Measurements from ENCODE around the gene DPP8. TPM values are rescaled to one million over a fixed set of nuclear protein-coding genes. Genes with fewer than 3 reads are reported as not detected.

The DPP8 gene
- total and polyA plus RNA-seq, 2 donors from 2014 or later, result 8.2 to 38.6 TPM

GRCh38 chr15:65494076-65494475 lies 23.4 kb downstream of the DPP8 start:
- no peaks in the 10 kb centered on the region for H3K9me3 ChIP-seq (ENCODE audit: control insufficient read depth in 2 of 3, insufficient read depth in 1 of 3, low read length in 3 of 3)
- no peak overlapping the region for H3K9ac ChIP-seq (ENCODE audit: low read length in 3 of 3)
- TF ChIP-seq, protein P1, sequence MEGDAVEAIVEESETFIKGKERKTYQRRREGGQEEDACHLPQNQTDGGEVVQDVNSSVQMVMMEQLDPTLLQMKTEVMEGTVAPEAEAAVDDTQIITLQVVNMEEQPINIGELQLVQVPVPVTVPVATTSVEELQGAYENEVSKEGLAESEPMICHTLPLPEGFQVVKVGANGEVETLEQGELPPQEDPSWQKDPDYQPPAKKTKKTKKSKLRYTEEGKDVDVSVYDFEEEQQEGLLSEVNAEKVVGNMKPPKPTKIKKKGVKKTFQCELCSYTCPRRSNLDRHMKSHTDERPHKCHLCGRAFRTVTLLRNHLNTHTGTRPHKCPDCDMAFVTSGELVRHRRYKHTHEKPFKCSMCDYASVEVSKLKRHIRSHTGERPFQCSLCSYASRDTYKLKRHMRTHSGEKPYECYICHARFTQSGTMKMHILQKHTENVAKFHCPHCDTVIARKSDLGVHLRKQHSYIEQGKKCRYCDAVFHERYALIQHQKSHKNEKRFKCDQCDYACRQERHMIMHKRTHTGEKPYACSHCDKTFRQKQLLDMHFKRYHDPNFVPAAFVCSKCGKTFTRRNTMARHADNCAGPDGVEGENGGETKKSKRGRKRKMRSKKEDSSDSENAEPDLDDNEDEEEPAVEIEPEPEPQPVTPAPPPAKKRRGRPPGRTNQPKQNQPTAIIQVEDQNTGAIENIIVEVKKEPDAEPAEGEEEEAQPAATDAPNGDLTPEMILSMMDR (IDR thresholded peaks at IDR 0.05; ENCODE audit: borderline replicate concordance, extremely low read depth, insufficient read depth), result no peak
- DNase-seq (peak in 3 of 5 donors; percentile 37 to 67 (median 49)), FAIRE-seq (no peak)
- no peak overlapping the region for H3K27ac ChIP-seq (ENCODE audit: low read depth in 2 of 2, low read length in 2 of 2)
- peaks cover 0 to 15% (median 2%) of the 10 kb centered on the region in 3 donors for H3K36me3 ChIP-seq (ENCODE audit: control insufficient read depth in 2 of 3, insufficient read depth in 3 of 3, low read length in 3 of 3)
- H3K27me3 ChIP-seq (ENCODE audit: control insufficient read depth, insufficient read depth, low read length), result no peaks in the 10 kb centered on the region
- intact Hi-C loops (cut with DNase I), result no loop called here
- H3K4me1 ChIP-seq (ENCODE audit: control insufficient read depth in 2 of 3, insufficient read depth in 2 of 3, low read depth in 1 of 3, low read length in 3 of 3), result no peaks in the 10 kb centered on the region
- no peak overlapping the region for H3K4me3 ChIP-seq (ENCODE audit: low read length in 3 of 3)

GRCh38 chr15:65484876-65485275 lies 32.6 kb downstream of the DPP8 start:
- Histone ChIP-seq H3K36me3 (ENCODE audit: control insufficient read depth in 2 of 3, insufficient read depth in 3 of 3, low read length in 3 of 3) (peaks cover 0 to 22% (median 7%) of the 10 kb centered on the region in 3 donors), H3K4me3 (ENCODE audit: low read length in 3 of 3) (no peak overlapping the region), H3K27ac (ENCODE audit: low read depth in 2 of 2, low read length in 2 of 2) (no peak overlapping the region), H3K9me3 (ENCODE audit: control insufficient read depth in 2 of 3, insufficient read depth in 1 of 3, low read length in 3 of 3) (no peaks in the 10 kb centered on the region), H3K4me1 (ENCODE audit: control insufficient read depth in 2 of 3, insufficient read depth in 2 of 3, low read depth in 1 of 3, low read length in 3 of 3) (no peaks in the 10 kb centered on the region), H3K9ac (ENCODE audit: low read length in 3 of 3) (no peak overlapping the region), H3K27me3 (ENCODE audit: control insufficient read depth, insufficient read depth, low read length) (no peaks in the 10 kb centered on the region)
- TF ChIP-seq, protein P1 (IDR thresholded peaks at IDR 0.05; ENCODE audit: borderline replicate concordance, extremely low read depth, insufficient read depth), result no peak
- no peak for DNase-seq
- no peak for FAIRE-seq
- intact Hi-C loops (cut with DNase I), result no loop called here

DNA sequence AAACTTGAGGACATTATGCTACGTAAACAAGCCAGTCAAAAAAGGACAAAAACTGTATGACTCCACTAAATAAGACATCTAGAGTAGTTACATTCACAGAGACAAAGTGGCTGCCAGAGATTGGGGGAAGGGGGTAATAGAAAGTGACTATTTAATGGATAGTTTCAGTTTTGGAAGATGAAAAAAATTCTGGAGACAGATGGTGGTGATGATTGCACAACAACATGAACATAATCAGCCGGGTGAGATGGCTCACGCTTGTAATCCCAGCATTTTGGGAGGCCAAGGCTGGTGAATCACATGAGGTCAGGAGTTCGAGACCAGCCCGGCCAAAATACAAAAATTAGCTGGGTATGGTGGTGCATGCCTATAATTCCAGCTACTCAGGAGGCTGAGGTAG lies 40.6 kb downstream of the DPP8 start:
- TF ChIP-seq, protein P1 (IDR thresholded peaks at IDR 0.05; ENCODE audit: borderline replicate concordance, extremely low read depth, insufficient read depth), result no peak
- Histone ChIP-seq H3K36me3 (ENCODE audit: control insufficient read depth in 2 of 3, insufficient read depth in 3 of 3, low read length in 3 of 3) (peaks cover 5 to 21% (median 6%) of the 10 kb centered on the region in 3 donors), H3K9ac (ENCODE audit: low read length in 3 of 3) (no peak overlapping the region), H3K27ac (ENCODE audit: low read depth in 2 of 2, low read length in 2 of 2) (no peak overlapping the region), H3K9me3 (ENCODE audit: control insufficient read depth in 2 of 3, insufficient read depth in 1 of 3, low read length in 3 of 3) (no peaks in the 10 kb centered on the region), H3K27me3 (ENCODE audit: control insufficient read depth, insufficient read depth, low read length) (no peaks in the 10 kb centered on the region), H3K4me3 (ENCODE audit: low read length in 3 of 3) (no peak overlapping the region), H3K4me1 (ENCODE audit: control insufficient read depth in 2 of 3, insufficient read depth in 2 of 3, low read depth in 1 of 3, low read length in 3 of 3) (no peaks in the 10 kb centered on the region)
- FAIRE-seq (no peak), DNase-seq (no peak)
- intact Hi-C loops (cut with DNase I), result no loop called here

DNA sequence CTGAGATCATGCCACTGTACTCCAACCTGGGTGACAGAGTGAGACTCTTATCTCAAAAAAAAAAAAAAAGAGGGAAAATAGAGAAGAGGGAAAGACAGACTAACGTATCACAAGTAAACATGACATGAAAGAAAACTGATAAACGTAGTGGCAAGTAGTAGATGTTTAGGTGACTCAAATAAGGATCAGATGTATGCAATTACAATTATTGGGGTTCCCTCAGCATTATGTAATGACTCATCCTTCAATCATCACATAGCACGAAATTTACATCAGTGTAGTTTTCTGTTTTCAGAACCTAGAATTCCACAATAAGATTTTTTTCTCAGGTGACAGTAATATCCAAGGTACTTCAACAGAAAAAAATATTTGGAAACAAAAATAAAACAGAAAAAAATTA lies 46.6 kb downstream of the DPP8 start:
- Histone ChIP-seq H3K9ac (ENCODE audit: low read length in 3 of 3) (no peak overlapping the region), H3K9me3 (ENCODE audit: control insufficient read depth in 2 of 3, insufficient read depth in 1 of 3, low read length in 3 of 3) (no peaks in the 10 kb centered on the region), H3K27ac (ENCODE audit: low read depth in 2 of 2, low read length in 2 of 2) (no peak overlapping the region), H3K4me1 (ENCODE audit: control insufficient read depth in 2 of 3, insufficient read depth in 2 of 3, low read depth in 1 of 3, low read length in 3 of 3) (no peaks in the 10 kb centered on the region), H3K4me3 (ENCODE audit: low read length in 3 of 3) (no peak overlapping the region), H3K27me3 (ENCODE audit: control insufficient read depth, insufficient read depth, low read length) (no peaks in the 10 kb centered on the region), H3K36me3 (ENCODE audit: control insufficient read depth in 2 of 3, insufficient read depth in 3 of 3, low read length in 3 of 3) (peaks cover 4 to 29% (median 12%) of the 10 kb centered on the region in 3 donors)
- intact Hi-C loops (cut with DNase I), result no loop called here
- FAIRE-seq, result no peak
- DNase-seq, result no peak
- TF ChIP-seq, protein P1 (IDR thresholded peaks at IDR 0.05; ENCODE audit: borderline replicate concordance, extremely low read depth, insufficient read depth), result no peak
